Loucy (cell line): ENCODE measurements around the gene MEN1.

ENCODE experiments used
- H2AFZ ChIP-seq: fragments of 200-600 bp; sonication (generic); 2 replicates; pipeline ENCODE4 v1.6.0; 2016; ENCODE audit warnings: antibody characterized with exemption, mild to moderate bottlenecking, low read length, moderate library complexity
- H3F3A ChIP-seq: fragments of 200-600 bp; 2 replicates; pipeline ENCODE4 v1.6.0; 2016; ENCODE audit warnings: antibody characterized with exemption, low read depth, mild to moderate bottlenecking
- H3K27me3 ChIP-seq: fragments of 200-600 bp; sonication (generic); 2 replicates; pipeline ENCODE4 v1.6.1; 2014; ENCODE audit warnings: low read length, mild to moderate bottlenecking; ENCODE audit not compliant: insufficient read depth, poor library complexity, severe bottlenecking
- H3K36me3 ChIP-seq: fragments of 200-600 bp; sonication (generic); 2 replicates; pipeline ENCODE4 v1.6.1; 2016; ENCODE audit warnings: low read length; ENCODE audit not compliant: insufficient read depth
- H3K4me1 ChIP-seq: fragments of 200-600 bp; sonication (generic); 2 replicates; pipeline ENCODE4 v1.5.1; 2014; ENCODE audit warnings: low read length, mild to moderate bottlenecking; ENCODE audit not compliant: insufficient read depth, poor library complexity, severe bottlenecking
- H3K4me2 ChIP-seq: fragments of 200-600 bp; sonication (generic); 2 replicates; pipeline ENCODE4 v1.6.0; 2014; ENCODE audit warnings: antibody characterized with exemption, low read length, low read depth, mild to moderate bottlenecking; ENCODE audit not compliant: poor library complexity, severe bottlenecking
- H3K4me3 ChIP-seq: fragments of 200-600 bp; sonication (generic); 2 replicates; pipeline ENCODE4 v1.5.1; 2014; ENCODE audit warnings: low read length, mild to moderate bottlenecking, mixed read lengths; ENCODE audit not compliant: poor library complexity, severe bottlenecking
- H3K79me2 ChIP-seq: fragments of 200-600 bp; sonication (generic); 2 replicates; pipeline ENCODE4 v1.6.1; 2014; ENCODE audit warnings: low read length; ENCODE audit not compliant: insufficient read depth
- H3K9ac ChIP-seq: fragments of 200-600 bp; sonication (generic); 2 replicates; pipeline ENCODE4 v1.6.0; 2014; ENCODE audit warnings: mild to moderate bottlenecking, low read depth, low read length, moderate library complexity; ENCODE audit not compliant: poor library complexity, severe bottlenecking
- H3K9me2 ChIP-seq: fragments of 200-600 bp; sonication (generic); replicated peaks from 2 replicates; pipeline ENCODE4 v1.6.1; 2016; ENCODE audit warnings: low read depth, low read length, mixed read lengths
- H3K9me3 ChIP-seq: fragments of 200-600 bp; sonication (generic); 2 replicates; pipeline ENCODE4 v1.6.1; 2014; ENCODE audit warnings: mild to moderate bottlenecking, antibody characterized with exemption, low read length, low read depth; ENCODE audit not compliant: insufficient read depth
- H4K20me1 ChIP-seq: fragments of 200-600 bp; sonication (generic); 2 replicates; pipeline ENCODE4 v1.6.0; 2014; ENCODE audit warnings: antibody characterized with exemption, low read length, mild to moderate bottlenecking; ENCODE audit not compliant: insufficient read depth, poor library complexity, severe bottlenecking
- CTCF ChIP-seq: fragments of 200-600 bp; sonication (generic); conservative IDR thresholded peaks from 2 replicates; pipeline ENCODE4 v1.5.1; 2014; ENCODE audit warnings: mild to moderate bottlenecking, antibody characterized with exemption, low read length
- EZH2phosphoT487 ChIP-seq: fragments of 200-600 bp; IDR thresholded peaks from 2 replicates; pipeline ENCODE4 v1.6.1; 2018; ENCODE audit warnings: antibody characterized with exemption, mild to moderate bottlenecking, moderate library complexity, borderline replicate concordance

The MEN1 gene

GRCh38 chr11:64770120-64770519, 40.2 kb downstream of the MEN1 start:
- H3K9me3 ChIP-seq = no peaks in the 10 kb centered on the region
- H3K36me3 ChIP-seq = peaks cover 98% of the 10 kb centered on the region
- no peak overlapping the region for H3K9ac ChIP-seq
- no peak overlapping the region for H2AFZ ChIP-seq
- H3K4me3 ChIP-seq = no peak overlapping the region
- peaks cover 52% of the 10 kb centered on the region for H3K4me1 ChIP-seq
- H4K20me1 ChIP-seq = peaks cover 98% of the 10 kb centered on the region
- TF ChIP-seq CTCF (no peak), EZH2phosphoT487 (no peak)
- H3K27me3 ChIP-seq = no peaks in the 10 kb centered on the region
- H3K79me2 ChIP-seq = peaks cover 93% of the 10 kb centered on the region
- peaks cover 38% of the 10 kb centered on the region for H3F3A ChIP-seq
- H3K4me2 ChIP-seq = no peak overlapping the region
- H3K9me2 ChIP-seq = no peaks in the 10 kb centered on the region

- no peaks in the 10 kb centered on the region for H3K9me2 ChIP-seq
- peaks cover 98% of the 10 kb centered on the region for H3K36me3 ChIP-seq
- no peaks in the 10 kb centered on the region for H3K9me3 ChIP-seq
- no peak overlapping the region for H3K4me3 ChIP-seq
- H3K4me2 ChIP-seq = no peak overlapping the region
- TF ChIP-seq EZH2phosphoT487 (no peak), CTCF (no peak)
- H3K4me1 ChIP-seq = peaks cover 54% of the 10 kb centered on the region
- H3K9ac ChIP-seq = no peak overlapping the region
- H3F3A ChIP-seq = peaks cover 44% of the 10 kb centered on the region
- H3K79me2 ChIP-seq = peaks cover 93% of the 10 kb centered on the region
- no peak overlapping the region for H2AFZ ChIP-seq
- peaks cover 99% of the 10 kb centered on the region for H4K20me1 ChIP-seq
- no peaks in the 10 kb centered on the region for H3K27me3 ChIP-seq
These were observed 41.1 kb downstream of the MEN1 start for GRCh38 chr11:64769283-64769682.

- Histone ChIP-seq H2AFZ (no peak overlapping the region), H3K79me2 (peaks cover 90% of the 10 kb centered on the region), H3K27me3 (no peaks in the 10 kb centered on the region), H3K9ac (no peak overlapping the region), H3K9me2 (no peaks in the 10 kb centered on the region), H3K36me3 (peaks cover 96% of the 10 kb centered on the region), H4K20me1 (peaks cover 99% of the 10 kb centered on the region), H3K4me2 (no peak overlapping the region), H3F3A (peaks cover 51% of the 10 kb centered on the region), H3K4me1 (peaks cover 54% of the 10 kb centered on the region), H3K4me3 (no peak overlapping the region), H3K9me3 (no peaks in the 10 kb centered on the region)
- TF ChIP-seq EZH2phosphoT487 (no peak), CTCF (no peak)
These were observed 42.1 kb downstream of the MEN1 start for GRCh38 chr11:64768300-64768694.
